ENCODE results near the gene PSMD10. TPM values are rescaled to one million over a fixed set of nuclear protein-coding genes. Genes with fewer than 3 reads are reported as not detected.

Gene PSMD10, protein sequence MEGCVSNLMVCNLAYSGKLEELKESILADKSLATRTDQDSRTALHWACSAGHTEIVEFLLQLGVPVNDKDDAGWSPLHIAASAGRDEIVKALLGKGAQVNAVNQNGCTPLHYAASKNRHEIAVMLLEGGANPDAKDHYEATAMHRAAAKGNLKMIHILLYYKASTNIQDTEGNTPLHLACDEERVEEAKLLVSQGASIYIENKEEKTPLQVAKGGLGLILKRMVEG
- total RNA-seq (2014; rRNA removed; shearing (Covaris generic)) (70.5 and 94.5 TPM in 2 replicates), polyA plus RNA-seq (2016; fragmentation: Nextera tagmentation; extraction: Ambion mirVana) (68.2 and 71.0 TPM in 2 replicates)

DNA sequence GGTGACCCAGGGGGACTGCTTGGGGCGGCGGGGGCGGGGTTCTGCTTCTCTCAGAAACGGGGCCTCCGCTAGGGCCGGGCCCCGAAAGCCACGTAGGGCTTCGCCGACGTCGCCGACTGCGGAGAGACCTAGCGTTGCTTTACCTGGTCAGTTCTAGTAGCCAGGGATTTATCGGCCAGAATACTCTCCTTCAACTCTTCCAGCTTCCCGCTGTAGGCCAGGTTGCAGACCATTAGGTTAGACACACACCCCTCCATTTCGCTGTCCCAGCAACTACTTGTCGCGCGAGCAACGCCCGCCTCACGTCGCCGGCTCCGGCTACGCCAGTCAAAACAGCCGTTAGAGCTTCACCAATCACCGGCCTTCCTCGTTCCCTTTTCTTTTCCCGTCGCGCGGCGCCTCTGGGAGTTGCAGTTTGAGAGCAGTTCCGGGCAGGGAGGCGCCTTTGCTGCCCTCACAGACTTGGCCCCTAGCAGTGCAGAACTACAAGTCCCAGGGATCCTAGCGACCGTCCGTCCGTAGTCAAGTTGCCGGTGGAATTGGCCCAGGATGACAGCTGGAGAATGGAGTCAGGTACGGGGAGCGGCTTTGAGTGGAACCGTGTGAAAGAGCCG lies at the start of gene PSMD10, which contains the start of gene ATG4A:
TSS of gene PSMD10 (minus strand) at position 279 of the 614 bp plus-strand sequence. CDS start at position 257, 22 bp downstream.
TSS of gene ATG4A (plus strand) at position 515 of the 614 bp plus-strand sequence. CDS start at position 564, 49 bp downstream.
- H3K9ac ChIP-seq = peak within 1 kb of the TSS; percentile 100
- peak within 1 kb of the TSS; percentile 97 for H3K4me2 ChIP-seq (ENCODE audit: unreplicated experiment)
- in situ Hi-C loops (cut with MboI) = no loop called here

DNA sequence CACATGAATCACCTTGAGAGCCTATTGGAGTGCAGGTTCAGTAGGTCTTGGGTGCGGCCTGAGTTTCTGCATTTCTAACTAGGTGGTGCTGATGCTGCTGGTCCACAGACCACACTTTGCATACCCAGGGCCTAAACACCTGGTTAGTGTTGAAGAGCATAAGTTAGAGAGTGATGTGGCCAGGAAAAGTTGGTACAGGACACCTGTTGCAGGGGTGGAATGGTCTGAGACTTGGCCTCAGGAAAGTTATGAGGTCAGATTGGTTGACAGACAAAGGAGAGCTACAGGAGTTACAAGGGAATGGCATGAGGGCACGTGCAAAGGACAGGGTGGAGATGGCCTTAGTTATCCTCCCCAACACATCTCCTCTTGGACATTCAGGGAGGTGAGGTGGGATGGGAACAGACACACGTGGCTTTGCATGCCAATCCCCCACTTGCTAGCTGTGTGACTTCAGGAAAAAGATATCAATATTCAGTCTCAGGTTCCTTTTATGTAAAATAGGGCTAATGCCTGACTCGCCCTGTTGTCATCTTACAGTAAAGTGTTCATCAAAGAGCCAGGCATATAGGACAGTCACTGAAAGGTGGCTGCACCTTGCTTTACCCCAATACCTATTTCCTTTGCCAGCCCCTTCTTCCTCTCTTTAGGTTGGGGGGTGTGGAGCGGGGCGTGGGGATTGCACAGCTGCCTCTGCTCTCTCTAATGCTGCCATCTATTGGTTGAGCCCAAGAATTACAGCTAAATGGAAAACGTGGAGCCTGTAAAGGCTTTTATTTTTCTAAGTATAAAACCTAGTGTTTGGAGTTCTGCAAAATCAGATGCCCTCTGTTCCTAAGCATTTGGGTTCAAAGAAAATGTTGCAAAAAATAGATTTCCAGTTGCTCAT lies 47.7 kb upstream of the PSMD10 start:
- in situ Hi-C loops (cut with MboI) = no loop called here

More for the DNA sequence above, at the start of gene PSMD10, which contains the start of gene ATG4A:
- no peaks in the 10 kb centered on the region for H3K9me2 ChIP-seq (ENCODE audit: insufficient read depth)
- H2AFZ ChIP-seq = peak within 1 kb of the TSS; percentile 99
- 0 to 4% methylated on average over 10 to 30 of the region's 47 CpGs for WGBS, 2 experiments (ENCODE audit: low coverage in 1 of 2, low lambda C conversion rate in 2 of 2, missing lambda C conversion rate in 2 of 2)
- H3F3A ChIP-seq (ENCODE audit: insufficient read depth) = no peaks in the 10 kb centered on the region; the same call in 1 of the 2 replicates
- H3K27me3 ChIP-seq (replicated peaks; ENCODE audit: insufficient read depth) = no peaks in the 10 kb centered on the region
- peaks cover 8% of the 10 kb centered on the region; the same call in 1 of the 2 replicates for H3K4me1 ChIP-seq (ENCODE audit: insufficient read depth)
- no peaks in the 10 kb centered on the region for H4K20me1 ChIP-seq (ENCODE audit: insufficient read depth)
- peak; percentile 96 for DNase-seq
- H3K79me2 ChIP-seq (ENCODE audit: insufficient read depth) = peaks cover 37% of the 10 kb centered on the region
- TF ChIP-seq EZH2 (IDR thresholded peaks at IDR 0.05; ENCODE audit: insufficient read depth, poor library complexity, severe bottlenecking) (no peak), EZH2phosphoT487 (IDR thresholded peaks at IDR 0.05; ENCODE audit: insufficient read depth, low read depth) (no peak)
- peaks cover 7% of the 10 kb centered on the region; the same call in 1 of the 2 replicates for H3K36me3 ChIP-seq (ENCODE audit: low read depth)
- H3K9me3 ChIP-seq (ENCODE audit: low read depth) = no peaks in the 10 kb centered on the region
- H3K4me3 ChIP-seq = peak within 1 kb of the TSS; percentile 94
- H3K27ac ChIP-seq = peak within 1 kb of the TSS; percentile 97

DNA sequence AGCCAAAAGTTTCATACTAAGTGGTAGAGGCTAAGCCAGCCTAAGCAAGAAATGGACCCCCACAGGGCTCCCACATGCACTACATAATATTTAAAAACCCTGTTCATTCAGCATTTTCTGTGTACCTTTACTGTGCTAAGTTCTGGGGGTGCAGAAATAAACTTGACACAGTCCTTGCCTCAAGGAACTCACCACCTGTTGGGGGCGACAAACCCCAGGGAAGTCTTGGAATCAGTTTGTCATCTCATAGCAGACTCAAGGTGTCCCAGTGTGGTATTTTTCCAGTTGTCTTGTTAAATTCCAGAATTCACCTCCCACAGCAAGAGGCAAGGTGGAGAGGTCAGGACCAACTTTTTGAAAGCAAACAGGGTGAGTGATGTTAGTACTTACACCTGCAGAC lies 43.4 kb upstream of the PSMD10 start:
- TF ChIP-seq EZH2 (IDR thresholded peaks at IDR 0.05; ENCODE audit: insufficient read depth, poor library complexity, severe bottlenecking) = no peak
- TF ChIP-seq EZH2phosphoT487 (IDR thresholded peaks at IDR 0.05; ENCODE audit: insufficient read depth, low read depth) = no peak
- H2AFZ ChIP-seq = no peak overlapping the region
- in situ Hi-C loops (cut with MboI) = no loop called here
- H3K9me2 ChIP-seq (ENCODE audit: insufficient read depth) = no peaks in the 10 kb centered on the region
- H4K20me1 ChIP-seq (ENCODE audit: insufficient read depth) = no peaks in the 10 kb centered on the region
- H3K4me2 ChIP-seq (ENCODE audit: unreplicated experiment) = no peak overlapping the region
- DNase-seq = no peak
- no peak overlapping the region for H3K4me3 ChIP-seq
- H3K4me1 ChIP-seq (ENCODE audit: insufficient read depth) = no peaks in the 10 kb centered on the region
- 100% methylated on average over 1 of the region's 1 CpG for WGBS, 2 experiments (ENCODE audit: low coverage in 1 of 2, low lambda C conversion rate in 2 of 2, missing lambda C conversion rate in 2 of 2)
- no peak overlapping the region for H3K9ac ChIP-seq
- no peaks in the 10 kb centered on the region for H3K36me3 ChIP-seq (ENCODE audit: low read depth)
- H3F3A ChIP-seq (ENCODE audit: insufficient read depth) = no peaks in the 10 kb centered on the region
- no peak overlapping the region for H3K27ac ChIP-seq
- H3K27me3 ChIP-seq (replicated peaks; ENCODE audit: insufficient read depth) = no peaks in the 10 kb centered on the region
- no peaks in the 10 kb centered on the region for H3K79me2 ChIP-seq (ENCODE audit: insufficient read depth)
- no peaks in the 10 kb centered on the region for H3K9me3 ChIP-seq (ENCODE audit: low read depth)

More for the DNA sequence above, 47.7 kb upstream of the PSMD10 start:
- no peak overlapping the region for H3K4me2 ChIP-seq (ENCODE audit: unreplicated experiment)
- H3K9ac ChIP-seq = no peak overlapping the region
- H3F3A ChIP-seq (ENCODE audit: insufficient read depth) = no peaks in the 10 kb centered on the region
- H3K79me2 ChIP-seq (ENCODE audit: insufficient read depth) = no peaks in the 10 kb centered on the region
- no peaks in the 10 kb centered on the region for H3K4me1 ChIP-seq (ENCODE audit: insufficient read depth)
- H3K36me3 ChIP-seq (ENCODE audit: low read depth) = no peaks in the 10 kb centered on the region; the same call in 1 of the 2 replicates
- peak; percentile 7 for DNase-seq
- no peak for TF ChIP-seq EZH2 (IDR thresholded peaks at IDR 0.05; ENCODE audit: insufficient read depth, poor library complexity, severe bottlenecking)
- TF ChIP-seq EZH2phosphoT487 (IDR thresholded peaks at IDR 0.05; ENCODE audit: insufficient read depth, low read depth) = no peak
- H3K4me3 ChIP-seq = no peak overlapping the region
- H3K27ac ChIP-seq = no peak overlapping the region
- no peaks in the 10 kb centered on the region for H3K27me3 ChIP-seq (replicated peaks; ENCODE audit: insufficient read depth)
- no peaks in the 10 kb centered on the region for H4K20me1 ChIP-seq (ENCODE audit: insufficient read depth)
- H3K9me2 ChIP-seq (ENCODE audit: insufficient read depth) = no peaks in the 10 kb centered on the region
- WGBS, 2 experiments (ENCODE audit: low coverage in 1 of 2, low lambda C conversion rate in 2 of 2, missing lambda C conversion rate in 2 of 2) = 84 to 88% methylated on average over 7 of the region's 7 CpGs
- H3K9me3 ChIP-seq (ENCODE audit: low read depth) = no peaks in the 10 kb centered on the region
- no peak overlapping the region for H2AFZ ChIP-seq

DNA sequence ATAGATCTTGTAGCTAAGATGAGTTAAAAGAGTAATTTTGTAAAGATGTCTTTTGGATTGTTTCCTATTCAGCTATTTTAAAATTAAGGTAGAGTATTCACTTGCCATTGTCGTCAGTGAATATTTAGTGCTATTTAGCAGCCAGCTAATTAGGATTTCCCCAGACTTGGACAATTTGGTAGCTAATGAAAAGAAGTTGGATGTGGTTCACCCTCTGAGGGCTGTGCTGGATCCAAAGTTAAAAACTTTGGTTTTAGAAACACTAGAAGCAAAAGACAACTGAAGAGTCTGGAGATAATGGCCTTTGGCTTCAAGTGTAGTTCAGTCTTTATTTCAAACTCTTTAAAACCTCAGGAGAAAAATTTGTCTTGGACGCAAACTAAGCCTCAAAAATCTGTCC lies 41.5 kb upstream of the PSMD10 start:
- in situ Hi-C loops (cut with MboI) = no loop called here
- H3K9me3 ChIP-seq (ENCODE audit: low read depth) = no peaks in the 10 kb centered on the region
- no peaks in the 10 kb centered on the region for H3F3A ChIP-seq (ENCODE audit: insufficient read depth)
- 68 to 70% methylated on average over 2 of the region's 2 CpGs for WGBS, 2 experiments (ENCODE audit: low coverage in 1 of 2, low lambda C conversion rate in 2 of 2, missing lambda C conversion rate in 2 of 2)
- no peaks in the 10 kb centered on the region for H4K20me1 ChIP-seq (ENCODE audit: insufficient read depth)
- H3K4me3 ChIP-seq = no peak overlapping the region
- no peaks in the 10 kb centered on the region for H3K9me2 ChIP-seq (ENCODE audit: insufficient read depth)
- H3K4me1 ChIP-seq (ENCODE audit: insufficient read depth) = no peaks in the 10 kb centered on the region
- H3K4me2 ChIP-seq (ENCODE audit: unreplicated experiment) = no peak overlapping the region
- no peak overlapping the region for H3K9ac ChIP-seq
- H3K36me3 ChIP-seq (ENCODE audit: low read depth) = no peaks in the 10 kb centered on the region
- H3K27ac ChIP-seq = no peak overlapping the region
- no peak overlapping the region for H2AFZ ChIP-seq
- no peak for TF ChIP-seq EZH2 (IDR thresholded peaks at IDR 0.05; ENCODE audit: insufficient read depth, poor library complexity, severe bottlenecking)
- no peak for TF ChIP-seq EZH2phosphoT487 (IDR thresholded peaks at IDR 0.05; ENCODE audit: insufficient read depth, low read depth)
- no peaks in the 10 kb centered on the region for H3K27me3 ChIP-seq (replicated peaks; ENCODE audit: insufficient read depth)
- no peaks in the 10 kb centered on the region for H3K79me2 ChIP-seq (ENCODE audit: insufficient read depth)
- no peak for DNase-seq

All from GM23248 (cell line).